Measurements from ENCODE around the gene GFPT1.

- no peak for TF ChIP-seq CTCF (IDR thresholded peaks at IDR 0.05; ENCODE audit: insufficient read depth, low read length, poor library complexity, severe bottlenecking)
- no peak for TF ChIP-seq EZH2phosphoT487 (conservative IDR thresholded peaks at IDR 0.05; ENCODE audit: low read length)
Measured at GRCh38 chr2:69424419-69424818, 37.4 kb upstream of the GFPT1 start.

Data from SU-DHL-6 (cell line).